Measurements from ENCODE around the gene SMIM29.

DNA sequence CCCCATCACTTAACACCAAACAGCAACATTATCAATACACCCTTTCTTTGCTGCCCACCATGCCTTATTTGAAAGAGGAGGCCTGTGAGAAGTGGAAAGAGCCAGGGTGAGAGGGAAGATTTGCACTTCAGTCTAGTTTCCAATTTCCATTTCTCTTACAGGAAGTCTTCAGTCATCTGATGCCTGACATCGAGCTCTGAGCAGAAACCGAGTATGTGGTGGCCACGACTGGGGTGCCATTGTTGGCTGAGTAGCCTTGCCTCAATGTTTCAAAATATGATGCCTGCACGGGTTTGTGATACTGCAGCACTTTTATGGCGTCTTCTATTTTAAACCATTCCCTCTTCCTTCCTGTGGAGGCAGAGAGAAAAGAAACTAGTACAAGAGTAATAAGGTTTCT lies 39.8 kb upstream of the SMIM29 start:
- TF ChIP-seq POLR2A (IDR thresholded peaks at IDR 0.05) = no peak
- TF ChIP-seq, protein P1, sequence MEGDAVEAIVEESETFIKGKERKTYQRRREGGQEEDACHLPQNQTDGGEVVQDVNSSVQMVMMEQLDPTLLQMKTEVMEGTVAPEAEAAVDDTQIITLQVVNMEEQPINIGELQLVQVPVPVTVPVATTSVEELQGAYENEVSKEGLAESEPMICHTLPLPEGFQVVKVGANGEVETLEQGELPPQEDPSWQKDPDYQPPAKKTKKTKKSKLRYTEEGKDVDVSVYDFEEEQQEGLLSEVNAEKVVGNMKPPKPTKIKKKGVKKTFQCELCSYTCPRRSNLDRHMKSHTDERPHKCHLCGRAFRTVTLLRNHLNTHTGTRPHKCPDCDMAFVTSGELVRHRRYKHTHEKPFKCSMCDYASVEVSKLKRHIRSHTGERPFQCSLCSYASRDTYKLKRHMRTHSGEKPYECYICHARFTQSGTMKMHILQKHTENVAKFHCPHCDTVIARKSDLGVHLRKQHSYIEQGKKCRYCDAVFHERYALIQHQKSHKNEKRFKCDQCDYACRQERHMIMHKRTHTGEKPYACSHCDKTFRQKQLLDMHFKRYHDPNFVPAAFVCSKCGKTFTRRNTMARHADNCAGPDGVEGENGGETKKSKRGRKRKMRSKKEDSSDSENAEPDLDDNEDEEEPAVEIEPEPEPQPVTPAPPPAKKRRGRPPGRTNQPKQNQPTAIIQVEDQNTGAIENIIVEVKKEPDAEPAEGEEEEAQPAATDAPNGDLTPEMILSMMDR (IDR thresholded peaks at IDR 0.05) = no peak
